GM12874 (cell line): ENCODE data around the gene RHD.

Source experiments
- CTCF ChIP-seq: IDR thresholded peaks from 2 replicates; pipeline ENCODE4 v1.5.1; 2011; ENCODE audit warnings: low read depth, mild to moderate bottlenecking, control low read depth, low read length, moderate library complexity; ENCODE audit not compliant: insufficient read depth

The RHD gene

GRCh38 chr1:25253911-25254310 lies 18.4 kb upstream of the RHD start:
- TF ChIP-seq CTCF: no peak

GRCh38 chr1:25255706-25256577 lies 16.4 kb upstream of the RHD start:
- no peak for TF ChIP-seq CTCF

- no peak for TF ChIP-seq CTCF
Observed at GRCh38 chr1:25256578-25256965, 15.7 kb upstream of the RHD start.

DNA sequence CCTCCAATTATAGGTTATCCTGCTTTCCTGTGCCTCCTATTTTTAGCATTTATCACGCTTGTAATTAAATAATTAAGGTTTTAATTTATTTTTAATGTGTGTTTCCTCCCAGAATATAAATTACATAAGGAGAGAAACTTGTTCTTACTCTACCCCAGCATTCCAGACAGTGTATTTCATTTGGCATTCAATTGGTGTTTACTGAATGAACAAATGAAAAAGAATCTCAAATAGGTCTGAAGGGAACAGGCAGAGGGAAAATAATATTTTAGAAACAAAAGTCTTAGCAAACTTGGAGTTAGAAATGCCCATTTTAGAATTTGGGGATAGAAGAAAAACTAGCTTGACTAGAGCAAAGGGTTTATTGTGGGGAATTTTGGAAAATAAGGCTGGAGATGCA lies 15.1 kb upstream of the RHD start:
- no peak for TF ChIP-seq CTCF

DNA sequence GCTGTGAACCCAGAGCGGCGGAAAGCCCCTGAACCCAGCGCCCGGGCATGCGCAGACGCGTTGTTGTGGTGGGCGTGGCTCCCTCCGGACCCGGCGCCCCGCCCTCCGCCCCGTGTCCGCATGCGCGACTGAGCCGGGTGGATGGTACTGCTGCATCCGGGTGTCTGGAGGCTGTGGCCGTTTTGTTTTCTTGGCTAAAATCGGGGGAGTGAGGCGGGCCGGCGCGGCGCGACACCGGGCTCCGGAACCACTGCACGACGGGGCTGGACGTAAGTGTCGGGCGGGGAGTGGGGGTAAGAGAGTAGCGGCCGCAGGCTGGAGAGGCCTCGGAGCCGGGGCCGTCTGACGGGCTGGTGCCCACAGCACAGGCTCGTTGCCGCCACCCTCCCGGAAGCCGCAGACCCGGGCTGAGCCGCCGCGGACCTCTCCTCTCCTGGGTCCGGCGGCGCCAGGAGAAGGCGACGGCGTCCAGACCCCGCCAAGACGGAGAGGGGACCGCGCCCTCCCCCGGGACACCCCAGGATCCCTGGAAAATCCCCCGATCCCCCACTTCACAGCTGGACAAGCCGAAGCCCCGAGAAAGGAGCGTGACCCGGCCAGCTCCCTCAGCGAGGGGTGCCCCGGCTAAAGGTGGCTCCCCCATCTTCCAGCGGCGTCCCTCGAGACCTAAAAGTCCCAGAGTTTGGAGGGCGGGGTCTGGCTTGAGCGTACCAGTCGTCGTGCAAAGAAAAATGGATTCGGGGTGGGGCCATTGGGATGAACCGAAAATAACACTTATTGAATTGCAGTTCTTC lies 66.1 kb downstream of the RHD start, which contains the start of gene TMEM50A:
Gene TMEM50A, plus strand, starts transcription at position 147 of the 794 bp plus-strand sequence. CDS start 2,153 bp downstream, outside the sequence.
- TF ChIP-seq CTCF: no peak

GRCh38 chr1:25338986-25339385 lies 66.7 kb downstream of the RHD start:
- TF ChIP-seq CTCF: no peak

DNA sequence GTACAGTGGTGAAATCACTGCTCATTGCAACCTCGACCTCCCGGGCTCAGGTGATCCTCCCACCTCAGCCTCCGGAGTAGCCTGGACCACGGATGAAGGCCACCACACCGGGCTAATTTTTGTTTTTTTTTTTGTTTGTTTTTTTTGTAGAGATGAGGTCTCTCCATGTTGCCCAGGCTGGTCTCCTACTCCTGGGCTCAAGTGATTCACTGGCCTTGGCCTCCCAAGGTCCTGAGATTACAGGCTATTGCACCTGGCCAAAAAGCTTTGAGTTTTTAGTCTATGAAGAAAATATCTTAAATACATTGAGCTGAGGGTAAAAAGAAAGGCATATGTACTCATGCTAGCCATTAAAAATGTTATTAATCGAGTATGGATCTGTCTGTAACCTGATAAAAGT lies 69.4 kb downstream of the RHD start:
- TF ChIP-seq CTCF: no peak
